GM12878 (cell line): ENCODE measurements around the gene RPL19. TPM values are rescaled to one million over a fixed set of nuclear protein-coding genes. Genes with fewer than 3 reads are reported as not detected.

ENCODE experiments used
- ATAC-seq: fragments of 200-7000 bp; cut with Tn5 transposase; 3 replicates; pipeline ENCODE4 v1.9.1; 2020; ENCODE audit warnings: mild to moderate bottlenecking, moderate library complexity
- BruUV-seq: library from RNA; stranded (reverse); fragments of 400-500 nt; replicated peaks from 2 replicates; lab custom pipeline; 2021; lab: Mats Ljungman, UMichigan
- CTCF ChIA-PET: fragments of 300-600 bp; sonication (Branson Sonifier 250); formaldehyde crosslinking; extraction: SDS; loops from one replicate; lab custom pipeline; 2021; ENCODE audit warnings: inconsistent platforms; lab: Yijun Ruan, JAX
- POLR2A ChIA-PET: fragments of 350-600 bp; formaldehyde crosslinking; extraction: SDS; loops from one replicate; lab custom pipeline; 2021; ENCODE audit warnings: inconsistent platforms; lab: Charles Lee
- RAD21 ChIA-PET: fragments of 300-600 bp; sonication (Branson Sonifier 250); formaldehyde crosslinking; loops from one replicate; lab custom pipeline; 2023; ENCODE audit warnings: antibody characterized with exemption; ENCODE audit not compliant: unreplicated experiment; lab: Charles Lee
- SMC1A ChIA-PET: fragments of 300-600 bp; sonication (Branson Sonifier 250); formaldehyde crosslinking; loops from one replicate; lab custom pipeline; 2023; ENCODE audit not compliant: unreplicated experiment, uncharacterized antibody; lab: Charles Lee
- DNase-seq: peaks from one replicate; pipeline ENCODE4 v3.0.0-alpha.2; 2011; ENCODE audit warnings: low read depth, low spot score
- FAIRE-seq: peaks from 3 replicates; lab custom pipeline; 2011; peaks lifted over from hg19 to GRCh38; lab: Jason Lieb, UNC
- H2AFZ ChIP-seq: 2 replicates; pipeline ENCODE4 v1.6.0; 2011; ENCODE audit warnings: low read depth, low read length, control low read depth; ENCODE audit not compliant: control insufficient read depth
- H3K27ac ChIP-seq: 2 replicates; pipeline ENCODE4 v1.5.1; 2011; ENCODE audit warnings: control low read depth; ENCODE audit not compliant: control insufficient read depth, insufficient read depth
- H3K27me3 ChIP-seq, 2 experiments: replicated peaks in 1 of 2; 2 replicates each; pipeline versions ENCODE4 v1.6.0 to v1.6.1; 2011; ENCODE audit warnings: low read length in 1 of 2; ENCODE audit not compliant: control insufficient read depth in 2 of 2, insufficient read depth in 2 of 2
- H3K36me3 ChIP-seq, 2 experiments: 2 replicates each; pipeline ENCODE4 v1.5.1; 2011; ENCODE audit warnings: low read length in 1 of 2; ENCODE audit not compliant: control insufficient read depth in 2 of 2, insufficient read depth in 2 of 2
- H3K4me1 ChIP-seq: 2 replicates; pipeline ENCODE4 v1.6.1; 2011; ENCODE audit warnings: mild to moderate bottlenecking, low read length, moderate library complexity, mixed read lengths; ENCODE audit not compliant: control insufficient read depth, insufficient read depth
- H3K4me2 ChIP-seq: 2 replicates; pipeline ENCODE4 v1.6.0; 2011; ENCODE audit warnings: control low read depth; ENCODE audit not compliant: control insufficient read depth, insufficient read depth
- H3K4me3 ChIP-seq: fragments of 200-600 bp; sonication (generic); 2 replicates; pipeline ENCODE4 v1.5.1; 2016
- H3K79me2 ChIP-seq: 2 replicates; pipeline ENCODE4 v1.6.0; 2011; ENCODE audit warnings: low read length; ENCODE audit not compliant: control insufficient read depth, insufficient read depth
- H3K9ac ChIP-seq: 2 replicates; pipeline ENCODE4 v1.8.0; 2011; ENCODE audit warnings: low read length, control low read depth, mixed read lengths; ENCODE audit not compliant: control insufficient read depth, insufficient read depth
- H3K9me3 ChIP-seq: replicated peaks from 3 replicates; pipeline ENCODE4 v1.5.1; 2011; ENCODE audit warnings: mild to moderate bottlenecking, low read length; ENCODE audit not compliant: control insufficient read depth, insufficient read depth
- H4K20me1 ChIP-seq: 2 replicates; pipeline ENCODE4 v1.6.0; 2011; ENCODE audit not compliant: control insufficient read depth, insufficient read depth
- CBX3 ChIP-seq: fragments of 200-600 bp; sonication (generic); IDR thresholded peaks from 2 replicates; pipeline ENCODE4 v1.6.1; 2016; ENCODE audit warnings: low read depth, borderline replicate concordance
- CBX5 ChIP-seq: sonication (generic); IDR thresholded peaks from 2 replicates; pipeline ENCODE4 v1.6.1; 2016; ENCODE audit warnings: low read depth, moderate library complexity, mild to moderate bottlenecking, inconsistent platforms
- FOS ChIP-seq: IDR thresholded peaks from 3 replicates; pipeline ENCODE4 v1.6.1; 2011; ENCODE audit warnings: borderline replicate concordance; ENCODE audit not compliant: insufficient read length; ENCODE audit errors: extremely low read depth
- GATAD2B ChIP-seq: fragments of 450-650 bp; conservative IDR thresholded peaks from 2 replicates; pipeline ENCODE4 v1.6.1; 2017; ENCODE audit warnings: low read depth, mild to moderate bottlenecking, moderate library complexity
- IKZF1 ChIP-seq: fragments of 450-650 bp; conservative IDR thresholded peaks from 2 replicates; pipeline ENCODE4 v1.6.1; 2017; ENCODE audit warnings: antibody characterized with exemption, mild to moderate bottlenecking
- MTA3 ChIP-seq: IDR thresholded peaks from 2 replicates; pipeline ENCODE4 v1.6.1; 2012; ENCODE audit warnings: low read length, inconsistent platforms, borderline replicate concordance
- MYB ChIP-seq: fragments of 150-350 bp; IDR thresholded peaks from 2 replicates; pipeline ENCODE4 v1.6.1; 2014; ENCODE audit warnings: mild to moderate bottlenecking, low read depth, low read length, borderline replicate concordance
- NRF1 ChIP-seq: conservative IDR thresholded peaks from 2 replicates; pipeline ENCODE4 v1.6.1; 2011; ENCODE audit warnings: mild to moderate bottlenecking, low read depth, low read length, improper control_type of control experiment
- PAX5 ChIP-seq: IDR thresholded peaks from 2 replicates; pipeline ENCODE4 v1.6.1; 2011; ENCODE audit warnings: low read depth, low read length, borderline replicate concordance
- PML ChIP-seq: IDR thresholded peaks from 2 replicates; pipeline ENCODE4 v1.6.1; 2012; ENCODE audit warnings: low read length, inconsistent platforms
- POLR2AphosphoS5 ChIP-seq: IDR thresholded peaks from 2 replicates; pipeline ENCODE4 v1.6.1; 2011; ENCODE audit warnings: mild to moderate bottlenecking, low read length, inconsistent platforms
- POU2F2 ChIP-seq: IDR thresholded peaks from 3 replicates; pipeline ENCODE4 v1.6.1; 2011; ENCODE audit warnings: low read depth, mild to moderate bottlenecking, low read length, borderline replicate concordance
- RAD51 ChIP-seq: fragments of 450-650 bp; IDR thresholded peaks from 2 replicates; pipeline ENCODE4 v1.6.1; 2016; ENCODE audit warnings: moderate library complexity, mild to moderate bottlenecking, inconsistent platforms
- SMAD1 ChIP-seq: fragments of 450-650 bp; IDR thresholded peaks from 2 replicates; pipeline ENCODE4 v1.6.1; 2018; ENCODE audit warnings: mild to moderate bottlenecking, low read depth; ENCODE audit not compliant: partially characterized antibody
- SMARCA5 ChIP-seq: fragments of 450-650 bp; IDR thresholded peaks from 2 replicates; pipeline ENCODE4 v1.6.1; 2017; ENCODE audit warnings: mild to moderate bottlenecking
- SUPT20H ChIP-seq: IDR thresholded peaks from 2 replicates; pipeline ENCODE4 v1.6.1; 2011; ENCODE audit warnings: low read depth, mild to moderate bottlenecking, low read length, moderate library complexity, borderline replicate concordance; ENCODE audit not compliant: control insufficient read depth
- TBL1XR1 ChIP-seq: IDR thresholded peaks from 2 replicates; pipeline ENCODE4 v1.6.1; 2012; ENCODE audit warnings: low read depth, low read length, improper control_type of control experiment
- YBX1 ChIP-seq: fragments of 450-650 bp; IDR thresholded peaks from 2 replicates; pipeline ENCODE4 v1.6.1; 2016; ENCODE audit warnings: antibody characterized with exemption
- ZNF207 ChIP-seq: fragments of 450-650 bp; IDR thresholded peaks from 2 replicates; pipeline ENCODE4 v1.6.1; 2014; ENCODE audit warnings: antibody characterized with exemption, mild to moderate bottlenecking, borderline replicate concordance
- ZSCAN29 ChIP-seq: fragments of 450-650 bp; IDR thresholded peaks from 2 replicates; pipeline ENCODE4 v1.6.1; 2017; ENCODE audit warnings: mild to moderate bottlenecking, moderate library complexity
- WGBS: methylation state at CpG from one replicate; pipeline ENCODE4 v1.1.6; 2016; ENCODE audit warnings: low lambda C conversion rate; ENCODE audit not compliant: insufficient replicate concordance, insufficient coverage; ENCODE audit errors: missing lambda C conversion rate; 5-methylcytosine and 5-hydroxymethylcytosine counted together
- in situ Hi-C: fragments of 300-500 bp; cut with MboI; formaldehyde crosslinking; loops from 9 replicates; pipeline ENCODE4 v1.14.3; 2018; ENCODE audit warnings: mixed read lengths
- intact Hi-C: fragments of 100-400 bp; cut with micrococcal nuclease; formaldehyde crosslinking; loops from one replicate; pipeline ENCODE4 v1.14.2; 2022; ENCODE audit not compliant: unreplicated experiment
- polyA plus RNA-seq, 11 experiments: library from polyadenylated mRNA; depleted of rRNA in 4 of 11; unstranded in 6 of 11; stranded (reverse) in 5 of 11; fragments of >200 nt; fragmentation: Nextera tagmentation in 4 of 11; fragmentation: Illumina TruSeq in 1 of 11; extraction: Ambion mirVana in 4 of 11; extraction: Trizol in 1 of 11; gene quantifications; 1 replicate in 1 of 11; 2 replicates in 10 of 11; pipeline versions ENCODE4 v1.2.1 to v1.2.3, GENCODE V29; 2011 to 2016; ENCODE audit warnings: inconsistent platforms in 2 of 11, missing spikeins in 2 of 11, low read depth in 1 of 11
- total RNA-seq, 4 experiments: library from RNA; depleted of rRNA in 3 of 4; stranded (reverse); fragments of >200 nt in 3 of 4; fragmentation: Illumina TruSeq in 1 of 4; extraction: Trizol in 1 of 4; gene quantifications; 2 replicates each; pipeline versions ENCODE4 v1.2.1 to v1.2.3, GENCODE V29; 2013 to 2021

Gene RPL19
- total and polyA plus RNA-seq, 10 of the 15 experiments (the other 5 are each of a cell fraction or from before 2014, with no cell fraction given): 1,862 to 5,536 (median 3,836) TPM

GRCh38 chr17:39171933-39172332, 28.1 kb upstream of the RPL19 start:
- no peak overlapping the region for H3K9ac ChIP-seq
- no peak for TF ChIP-seq CBX3
- TF ChIP-seq MTA3: no peak
- no peak for TF ChIP-seq ZSCAN29
- TF ChIP-seq SMARCA5: no peak
- TF ChIP-seq CBX5: no peak
- no peak for TF ChIP-seq POLR2AphosphoS5
- no peak for TF ChIP-seq NRF1
- TF ChIP-seq MYB: no peak
- no peak for TF ChIP-seq IKZF1
- no peak for TF ChIP-seq SUPT20H
- no peak for TF ChIP-seq PAX5
- TF ChIP-seq YBX1: no peak
- no peak for TF ChIP-seq FOS
- TF ChIP-seq POU2F2: no peak
- TF ChIP-seq TBL1XR1: no peak
- no peak for TF ChIP-seq GATAD2B
- TF ChIP-seq RAD51: no peak
- TF ChIP-seq ZNF207: no peak
- TF ChIP-seq PML: no peak
- TF ChIP-seq SMAD1: no peak
- H3K9me3 ChIP-seq: no peaks in the 10 kb centered on the region
- H3K79me2 ChIP-seq: no peaks in the 10 kb centered on the region
- H3K27ac ChIP-seq: no peak overlapping the region
- intact Hi-C loops (no loop called here), in situ Hi-C loops (no loop called here)
- ChIA-PET SMC1A (interaction anchor here (0.7 to 1.9 kb wide), 3 partner anchors 11 to 189 kb away, joined by 3 to 5 read pairs (median 4); no protein-coding TSS in a partner anchor), CTCF (interaction anchor here (0.7 to 8.9 kb wide), 5 partner anchors 10 to 188 kb away, joined by 3 to 79 read pairs (median 4); no protein-coding TSS in a partner anchor), RAD21 (interaction anchor here (0.6 to 1.9 kb wide), 3 partner anchors 19 to 189 kb away, joined by 3 to 7 read pairs (median 5); no protein-coding TSS in a partner anchor), POLR2A (no interaction called here)
- no TSS peak for BruUV-seq
- H3K4me3 ChIP-seq: no peak overlapping the region
- H2AFZ ChIP-seq: no peak overlapping the region
- H4K20me1 ChIP-seq: no peaks in the 10 kb centered on the region
- H3K27me3 ChIP-seq: no peaks in the 10 kb centered on the region
- FAIRE-seq: no peak
- peaks cover 5% of the 10 kb centered on the region; the same call in 1 of the 2 replicates for H3K4me1 ChIP-seq
- ATAC-seq: no peak
- H3K36me3 ChIP-seq: peaks cover 0 to 4% of the 10 kb centered on the region in 2 experiments; a peak in 1 of 4 replicates
- no peak overlapping the region for H3K4me2 ChIP-seq
- no peak for DNase-seq
- 84% methylated on average over 5 of the region's 5 CpGs for WGBS
